Lower leg skin (tissue), 4 donors: Measurements from ENCODE around the gene SH3RF2. TPM values are rescaled to one million over a fixed set of nuclear protein-coding genes. Genes with fewer than 3 reads are reported as not detected.
A peak's percentile ranks its signal among the peaks of the same experiment; 100 is the strongest.
"Not testable (repeated sequence)": the region's sequence is repeated elsewhere in the genome, so short reads cannot be mapped to it uniquely, and the experiment has no call there.

Experiments
- DNase-seq, 2 donors: peaks; one replicate each; pipeline ENCODE4 v3.0.0-alpha.2; 2019; ENCODE audit warnings: low spot score in 2 of 2
- H3K4me3 ChIP-seq: fragments of 200-600 bp; sonication (generic); 2 replicates; pipeline ENCODE4 v1.5.1; 2017; ENCODE audit warnings: mild to moderate bottlenecking, low read depth; ENCODE audit not compliant: poor library complexity, severe bottlenecking
- CTCF ChIP-seq, 3 donors: fragments of 450-650 bp; IDR thresholded peaks; one replicate each; pipeline ENCODE4 v1.5.1; 2016; ENCODE audit warnings: antibody characterized with exemption in 3 of 3, mild to moderate bottlenecking in 3 of 3, moderate library complexity in 2 of 3
- POLR2A ChIP-seq, 2 donors: fragments of 450-650 bp; IDR thresholded peaks; one replicate each; pipeline ENCODE4 v1.6.1; 2016 to 2017; ENCODE audit warnings: antibody characterized with exemption in 2 of 2, mild to moderate bottlenecking in 1 of 2, moderate library complexity in 1 of 2
- WGBS, 2 donors: methylation state at CpG; one replicate each; pipeline ENCODE4 v1.1.5; 2018; 5-methylcytosine and 5-hydroxymethylcytosine counted together
- intact Hi-C: fragments of 100-400 bp; cut with DNase I; formaldehyde crosslinking; loops from one replicate; pipeline ENCODE4 v1.15.0; 2023; ENCODE audit warnings: low total_unique reads
- total RNA-seq, 4 donors: library from RNA; depleted of rRNA; stranded (reverse); fragments of >200 nt; gene quantifications; one replicate each; pipeline ENCODE4 v1.1.0, GENCODE V29; 2016

Gene SH3RF2
- 100 to 1,000 TPM; 109 to 169 (median 121) TPM for total RNA-seq

GRCh38 chr5:145936401-145937131, at the start of gene SH3RF2:
SH3RF2 (plus strand) TSS chr5:145936578; CDS start chr5:145937929, 1,351 bp downstream.
- intact Hi-C loops: no loop called here
- H3K4me3 ChIP-seq: peak within 1 kb of the TSS; percentile 18
- DNase-seq: peak; percentile 60 to 88
- WGBS, 2 donors: 3% methylated on average over 27 to 28 of the region's 28 CpGs
- TF ChIP-seq CTCF (IDR thresholded peaks at IDR 0.05) (no peak), POLR2A (IDR thresholded peaks at IDR 0.05) (no peak)

- TF ChIP-seq CTCF (IDR thresholded peaks at IDR 0.05): no peak
- TF ChIP-seq POLR2A (IDR thresholded peaks at IDR 0.05): no peak
- intact Hi-C loops: no loop called here
- H3K4me3 ChIP-seq: no peak overlapping the region
- WGBS, 2 donors: 78 to 85% methylated on average over 3 of the region's 3 CpGs
- no peak for DNase-seq
These were observed 49.2 kb upstream of the SH3RF2 start for GRCh38 chr5:145887217-145887616.

- TF ChIP-seq POLR2A (IDR thresholded peaks at IDR 0.05) (no peak), CTCF (IDR thresholded peaks at IDR 0.05) (no peak)
- no peak for DNase-seq
- WGBS, 2 donors: 73 to 77% methylated on average over 5 of the region's 5 CpGs
- intact Hi-C loops: no loop called here
- no peak overlapping the region for H3K4me3 ChIP-seq
These were observed 48.3 kb upstream of the SH3RF2 start for GRCh38 chr5:145887976-145888574.

- H3K4me3 ChIP-seq: no peak overlapping the region
- TF ChIP-seq CTCF (IDR thresholded peaks at IDR 0.05) (no peak), POLR2A (IDR thresholded peaks at IDR 0.05) (no peak)
- DNase-seq: no peak
- intact Hi-C loops: no loop called here
- WGBS, 2 donors: 86 to 90% methylated on average over 2 of the region's 2 CpGs
These were observed 46.8 kb upstream of the SH3RF2 start for GRCh38 chr5:145889611-145890010.

GRCh38 chr5:145891378-145891777, 45.0 kb upstream of the SH3RF2 start:
- H3K4me3 ChIP-seq, DNase-seq, intact Hi-C loops: not testable (repeated sequence)
- 94 to 96% methylated on average over 10 of the region's 10 CpGs for WGBS, 2 donors

- TF ChIP-seq CTCF (IDR thresholded peaks at IDR 0.05) (no peak), POLR2A (IDR thresholded peaks at IDR 0.05) (no peak)
These were observed 38.2 kb upstream of the SH3RF2 start for GRCh38 chr5:145898171-145898570.

More at GRCh38 chr5:145898171-145898570, 38.2 kb upstream of the SH3RF2 start:
- intact Hi-C loops: no loop called here
- no peak overlapping the region for H3K4me3 ChIP-seq
- no peak for DNase-seq
